Natural killer cell (primary cell): ENCODE results near the gene HSPB9. TPM values are rescaled to one million over a fixed set of nuclear protein-coding genes. Genes with fewer than 3 reads are reported as not detected.

Experiments used
- ATAC-seq, 3 donors: fragments of 150-1000 bp in 2 of 3; fragments of 200-7000 bp in 1 of 3; cut with Tn5 transposase; 1 replicate in 1 of 3; 2 replicates in 2 of 3; pipeline ENCODE4 v1.10.0; 2021; ENCODE audit warnings: mild to moderate bottlenecking in 2 of 3, moderate library complexity in 2 of 3
- DNase-seq, 2 donors: peaks; one replicate each; pipeline versions ENCODE4 v3.0.0 to v3.0.0-alpha.2; 2013 to 2021; ENCODE audit warnings: mixed read lengths in 1 of 2
- H3K27ac ChIP-seq: one replicate; pipeline ENCODE4 v1.5.1; 2013; ENCODE audit warnings: mild to moderate bottlenecking, low read length
- H3K27me3 ChIP-seq: one replicate; pipeline ENCODE4 v1.6.1; 2013; ENCODE audit warnings: low read length; ENCODE audit not compliant: control insufficient read depth, insufficient read depth
- H3K36me3 ChIP-seq: one replicate; pipeline ENCODE4 v1.6.1; 2013; ENCODE audit warnings: low read length; ENCODE audit not compliant: control insufficient read depth, insufficient read depth
- H3K4me1 ChIP-seq: one replicate; pipeline ENCODE4 v1.6.1; 2013; ENCODE audit warnings: low read length; ENCODE audit not compliant: control insufficient read depth, insufficient read depth
- H3K4me3 ChIP-seq: one replicate; pipeline ENCODE4 v1.5.1; 2013; ENCODE audit warnings: low read length
- H3K9me3 ChIP-seq: one replicate; pipeline ENCODE4 v1.6.1; 2013; ENCODE audit warnings: low read length; ENCODE audit not compliant: control insufficient read depth, insufficient read depth
- H3K27ac Mint-ChIP-seq, 2 donors: one replicate each; pipeline ENCODE4 v1.8.0; 2022; ENCODE audit warnings: mild to moderate bottlenecking in 2 of 2, mixed read lengths in 2 of 2, moderate library complexity in 1 of 2
- H3K27me3 Mint-ChIP-seq, 2 donors: one replicate each; pipeline ENCODE4 v1.8.0; 2022; ENCODE audit warnings: low read depth in 2 of 2, mixed read lengths in 2 of 2
- H3K36me3 Mint-ChIP-seq: one replicate; pipeline ENCODE4 v1.8.0; 2022; ENCODE audit warnings: mixed read lengths
- H3K4me1 Mint-ChIP-seq, 2 donors: one replicate each; pipeline ENCODE4 v1.8.0; 2022; ENCODE audit warnings: mixed read lengths in 2 of 2
- H3K4me3 Mint-ChIP-seq: one replicate; pipeline ENCODE4 v1.8.0; 2022; ENCODE audit warnings: mild to moderate bottlenecking, moderate library complexity, mixed read lengths
- H3K9me3 Mint-ChIP-seq, 2 donors: one replicate each; pipeline ENCODE4 v1.8.0; 2022; ENCODE audit warnings: mixed read lengths in 2 of 2
- CTCF ChIP-seq: fragments of 200-600 bp; IDR thresholded peaks from one replicate; pipeline ENCODE4 v1.8.0; 2022; ENCODE audit warnings: antibody characterized with exemption
- WGBS: methylation state at CpG from one replicate; pipeline ENCODE4 v1.1.7; 2013; ENCODE audit warnings: missing lambda C conversion rate; ENCODE audit not compliant: insufficient coverage; 5-methylcytosine and 5-hydroxymethylcytosine counted together
- intact Hi-C: fragments of 100-400 bp; cut with micrococcal nuclease; formaldehyde crosslinking; loops from one replicate; pipeline ENCODE4 v1.14.2; 2022
- total RNA-seq, 4 donors: library from RNA; stranded (reverse); fragments of 120-200 nt in 1 of 4; gene quantifications; one replicate each; pipeline versions ENCODE4 v1.2.3 to v1.2.4, GENCODE V29; 2013 to 2022

Gene HSPB9
- total RNA-seq, 3 donors from 2014 or later (not counting 1 experiment from before 2014, with no cell fraction given), result not detected

GRCh38 chr17:42166196-42166763, 43.7 kb downstream of the HSPB9 start:
- H3K27ac Mint-ChIP-seq, result no peak overlapping the region
- 95% methylated on average over 19 of the region's 19 CpGs for WGBS
- Histone ChIP-seq H3K4me3 (no peak overlapping the region), H3K27ac (no peak overlapping the region), H3K4me1 (peaks cover 6% of the 10 kb centered on the region), H3K36me3 (no peaks in the 10 kb centered on the region), H3K9me3 (no peaks in the 10 kb centered on the region), H3K27me3 (no peaks in the 10 kb centered on the region)
- peaks cover 0 to 6% of the 10 kb centered on the region in 2 donors for H3K27me3 Mint-ChIP-seq
- no peaks in the 10 kb centered on the region for H3K36me3 Mint-ChIP-seq
- no peaks in the 10 kb centered on the region for H3K9me3 Mint-ChIP-seq
- intact Hi-C loops, result no loop called here
- H3K4me3 Mint-ChIP-seq, result no peak overlapping the region
- ATAC-seq, result no peak
- H3K4me1 Mint-ChIP-seq, result peaks cover 0 to 4% of the 10 kb centered on the region in 2 donors
- TF ChIP-seq CTCF, result no peak
- DNase-seq, result no peak

- peaks cover 0 to 4% of the 10 kb centered on the region in 2 donors for H3K4me1 Mint-ChIP-seq
These were observed 45.2 kb downstream of the HSPB9 start for GRCh38 chr17:42167807-42168206.

GRCh38 chr17:42169351-42169750, 46.7 kb downstream of the HSPB9 start:
- H3K4me3 ChIP-seq, result no peak overlapping the region
- no peaks in the 10 kb centered on the region for H3K36me3 Mint-ChIP-seq
- H3K4me1 Mint-ChIP-seq, result no peaks in the 10 kb centered on the region
- H3K27me3 Mint-ChIP-seq, result peaks cover 0 to 6% of the 10 kb centered on the region in 2 donors
- no peak for ATAC-seq
- no peak for TF ChIP-seq CTCF
- DNase-seq, result no peak
- H3K4me1 ChIP-seq, result no peaks in the 10 kb centered on the region
- no peaks in the 10 kb centered on the region for H3K9me3 Mint-ChIP-seq
- WGBS, result 97% methylated on average over 29 of the region's 29 CpGs
- intact Hi-C loops, result no loop called here
- no peaks in the 10 kb centered on the region for H3K9me3 ChIP-seq
- no peak overlapping the region for H3K27ac ChIP-seq
- no peaks in the 10 kb centered on the region for H3K27me3 ChIP-seq
- no peaks in the 10 kb centered on the region for H3K36me3 ChIP-seq
- no peak overlapping the region for H3K27ac Mint-ChIP-seq
- H3K4me3 Mint-ChIP-seq, result no peak overlapping the region

More at GRCh38 chr17:42167807-42168206, 45.2 kb downstream of the HSPB9 start:
- Mint-ChIP-seq H3K27me3 (peaks cover 0 to 6% of the 10 kb centered on the region in 2 donors), H3K27ac (no peak overlapping the region), H3K4me3 (no peak overlapping the region), H3K36me3 (no peaks in the 10 kb centered on the region), H3K9me3 (no peaks in the 10 kb centered on the region)
- Histone ChIP-seq H3K4me1 (no peaks in the 10 kb centered on the region), H3K27me3 (no peaks in the 10 kb centered on the region), H3K27ac (no peak overlapping the region), H3K9me3 (no peaks in the 10 kb centered on the region), H3K4me3 (no peak overlapping the region), H3K36me3 (no peaks in the 10 kb centered on the region)
- intact Hi-C loops, result no loop called here
- 89% methylated on average over 8 of the region's 8 CpGs for WGBS
- ATAC-seq (no peak), DNase-seq (no peak)
- no peak for TF ChIP-seq CTCF

GRCh38 chr17:42171831-42172230, 49.2 kb downstream of the HSPB9 start:
- no peaks in the 10 kb centered on the region for H3K4me1 Mint-ChIP-seq
- H3K9me3 Mint-ChIP-seq, result no peaks in the 10 kb centered on the region
- Histone ChIP-seq H3K36me3 (no peaks in the 10 kb centered on the region), H3K27ac (no peak overlapping the region), H3K4me1 (no peaks in the 10 kb centered on the region), H3K9me3 (no peaks in the 10 kb centered on the region), H3K27me3 (no peaks in the 10 kb centered on the region), H3K4me3 (no peak overlapping the region)
- no peak overlapping the region for H3K4me3 Mint-ChIP-seq
- peaks cover 0 to 8% of the 10 kb centered on the region in 2 donors for H3K27me3 Mint-ChIP-seq
- TF ChIP-seq CTCF, result no peak
- no peak for DNase-seq
- intact Hi-C loops, result no loop called here
- WGBS, result 90% methylated on average over 11 of the region's 11 CpGs
- H3K36me3 Mint-ChIP-seq, result no peaks in the 10 kb centered on the region
- no peak overlapping the region for H3K27ac Mint-ChIP-seq
- ATAC-seq, result no peak
